NCI-H774 (cell line): Measurements from ENCODE around the gene GNB4.

ENCODE experiments used
- DNase-seq: peaks from one replicate; lab custom pipeline; 2025; lab: John Stamatoyannopoulos, UW

The GNB4 gene

DNA sequence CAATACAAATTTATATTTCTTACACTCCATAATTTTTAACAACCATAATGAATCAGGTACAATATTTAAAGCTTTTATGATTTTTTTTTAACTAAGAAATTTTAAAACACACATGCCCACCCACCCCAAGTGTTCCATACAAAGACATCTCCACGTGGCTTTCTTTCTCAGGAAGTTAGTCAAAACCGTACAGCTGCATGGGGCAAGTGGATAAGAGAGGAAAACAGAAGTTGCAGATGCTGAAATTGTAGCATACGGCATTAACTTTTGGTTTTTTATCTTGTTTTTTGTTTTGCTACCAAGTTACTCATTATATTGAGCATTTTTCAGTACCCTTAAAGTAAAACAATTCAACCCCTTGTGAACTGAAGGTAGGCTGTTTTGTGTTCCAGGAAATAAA is 14.8 kb downstream of the GNB4 start:
- no peak for DNase-seq

DNA sequence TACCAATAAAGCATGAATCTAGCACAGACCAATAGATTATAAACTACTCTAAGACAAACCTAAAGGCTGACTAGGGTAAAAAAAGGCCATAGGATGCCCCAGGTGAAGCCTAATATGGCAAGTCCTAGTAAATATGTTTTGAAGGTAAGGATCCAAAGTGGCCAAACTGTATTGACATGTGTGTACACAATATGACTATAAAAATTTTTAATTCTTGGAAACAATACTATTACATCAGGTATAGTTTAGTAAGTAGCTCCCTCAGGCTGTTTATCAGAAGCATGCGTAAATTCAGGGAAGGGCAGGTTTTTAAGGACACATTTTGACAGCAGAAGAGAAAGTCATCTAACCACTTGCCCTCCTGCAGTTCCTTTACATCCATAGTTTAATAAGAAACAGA is 18.8 kb downstream of the GNB4 start:
- no peak for DNase-seq

DNA sequence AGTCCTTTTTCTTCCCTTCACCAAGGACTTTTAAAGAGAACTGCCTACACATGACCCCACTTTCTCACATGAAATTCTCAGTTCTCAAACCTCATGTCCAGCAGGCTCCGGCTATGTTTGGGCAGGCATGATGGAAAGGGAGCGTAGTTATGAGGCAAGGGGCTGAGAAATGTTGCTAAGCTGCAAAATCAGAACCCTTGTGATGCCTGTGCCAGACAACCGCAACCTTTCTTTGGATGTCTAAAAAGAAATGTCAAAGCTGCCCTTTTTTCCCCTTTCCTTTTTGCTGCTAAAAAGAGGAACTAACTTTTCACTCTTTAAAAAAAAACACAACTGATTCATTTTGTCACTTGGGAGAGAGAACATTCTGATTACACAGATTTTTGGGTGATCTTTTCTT is 19.2 kb downstream of the GNB4 start:
- no peak for DNase-seq

DNA sequence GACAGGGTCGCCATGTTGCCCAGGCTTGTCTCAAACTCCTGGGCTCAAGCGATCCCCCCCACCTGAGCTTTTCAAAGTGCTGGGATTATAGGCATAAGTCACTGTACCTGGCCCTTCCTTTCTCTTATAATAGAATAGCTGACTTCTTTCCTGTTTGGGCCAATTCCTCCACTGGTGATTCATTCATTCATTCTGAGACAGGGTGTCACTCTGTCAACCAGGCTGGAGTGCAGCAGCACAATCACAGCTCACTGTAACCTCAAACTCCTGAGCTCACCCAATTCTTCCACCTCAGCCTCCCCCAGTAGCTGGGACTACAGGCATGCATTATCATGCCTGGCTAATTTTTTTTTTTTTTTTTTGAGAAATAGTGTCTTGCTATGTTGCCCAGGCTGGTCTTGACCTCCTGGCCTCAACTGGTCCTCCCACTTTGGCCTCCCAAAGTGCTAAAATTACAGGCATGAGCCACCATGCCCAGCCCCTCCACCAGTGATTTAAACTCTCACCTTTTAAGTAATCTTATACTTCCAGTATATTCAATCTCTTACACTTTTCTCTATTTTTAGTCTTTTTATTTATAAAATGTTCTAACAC is 20.9 kb downstream of the GNB4 start:
- DNase-seq, result no peak

DNA sequence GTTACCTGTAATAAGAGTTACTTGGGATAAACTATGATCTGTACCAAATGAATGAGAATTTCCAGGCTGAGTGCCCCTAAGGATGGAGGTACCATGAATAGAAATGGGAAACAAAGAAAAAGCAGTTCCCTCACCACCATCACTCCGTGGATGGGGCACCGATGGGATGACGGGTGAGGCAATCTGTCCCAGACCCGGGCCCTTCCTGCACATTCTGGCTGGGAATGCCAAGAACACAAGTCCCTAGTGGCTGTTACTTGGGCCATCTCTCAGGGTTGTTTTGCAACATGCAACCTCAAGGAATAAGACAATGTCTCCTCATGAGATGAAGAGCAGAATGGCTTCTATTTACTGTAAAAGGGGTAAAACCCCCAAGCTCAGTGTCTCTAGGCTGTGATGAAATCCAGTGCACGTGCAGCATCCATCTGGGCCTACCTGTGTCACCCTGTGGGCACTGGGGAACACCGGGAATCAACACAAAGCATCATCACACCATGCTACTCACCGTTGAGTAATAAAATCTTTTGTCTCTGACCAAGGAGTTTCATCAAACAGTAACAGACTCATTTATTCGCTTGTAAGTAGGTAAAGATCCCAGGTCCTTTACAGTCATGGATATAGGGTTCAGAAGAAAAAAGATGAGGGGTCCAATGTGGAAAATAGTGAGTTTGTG is 22.3 kb downstream of the GNB4 start:
- DNase-seq, result no peak

DNA sequence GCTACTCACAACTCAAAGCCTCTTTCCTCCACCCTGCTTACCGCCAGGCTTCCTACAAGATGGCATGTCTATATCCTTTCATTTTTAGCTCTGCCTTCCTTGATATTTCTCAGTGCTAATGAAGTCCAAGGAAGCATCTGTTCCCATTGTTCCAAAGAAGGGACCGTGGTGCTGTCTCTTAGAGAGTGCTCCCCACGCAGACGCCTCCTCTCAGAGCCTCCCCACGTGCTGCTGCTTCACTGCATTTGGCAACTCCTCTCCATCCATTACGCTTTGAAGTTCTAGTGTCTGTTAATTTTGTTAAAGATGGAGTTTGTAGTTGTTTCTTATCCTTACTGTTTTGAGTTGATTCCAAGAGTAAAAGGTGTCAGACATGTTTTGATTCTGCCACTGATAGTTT is 26.2 kb downstream of the GNB4 start:
- no peak for DNase-seq

DNA sequence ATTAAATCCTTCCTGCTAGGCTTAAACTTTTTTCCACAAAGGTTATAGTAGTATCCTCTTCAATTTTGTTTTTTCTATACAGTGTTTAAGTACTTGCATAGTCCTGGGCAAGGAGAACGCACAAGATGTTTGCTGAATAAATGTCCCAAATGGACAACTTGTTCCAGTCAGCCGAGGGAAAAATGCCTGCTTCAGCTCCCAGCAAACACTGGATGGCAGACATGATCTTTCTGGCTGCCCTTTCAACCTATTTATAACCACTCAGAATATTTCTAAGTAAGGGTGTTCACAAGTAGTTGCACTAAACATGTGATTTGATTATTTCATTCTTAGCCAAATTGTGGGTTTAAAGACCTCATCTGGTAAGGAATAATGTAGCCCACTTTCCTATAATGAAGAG is 29.8 kb downstream of the GNB4 start:
- no peak for DNase-seq

DNA sequence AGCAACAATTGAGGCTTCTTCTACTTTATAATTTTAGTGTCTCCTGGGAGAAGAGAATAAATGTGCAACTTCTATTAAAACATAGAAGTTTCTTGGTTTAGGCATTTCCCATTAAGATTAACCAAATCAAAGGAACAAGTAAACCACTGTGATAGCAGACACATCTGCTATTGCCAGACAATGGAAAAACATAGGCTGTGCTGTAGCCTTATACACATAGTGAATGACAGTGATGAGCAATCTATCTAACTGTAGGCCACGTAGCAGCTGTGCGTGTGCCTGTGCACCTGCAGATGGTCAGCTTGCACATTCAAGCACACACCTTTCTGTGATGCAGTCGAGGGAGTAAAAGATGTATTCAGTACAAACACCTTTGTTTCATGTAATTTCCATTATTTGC is 32.7 kb downstream of the GNB4 start:
- no peak for DNase-seq

DNA sequence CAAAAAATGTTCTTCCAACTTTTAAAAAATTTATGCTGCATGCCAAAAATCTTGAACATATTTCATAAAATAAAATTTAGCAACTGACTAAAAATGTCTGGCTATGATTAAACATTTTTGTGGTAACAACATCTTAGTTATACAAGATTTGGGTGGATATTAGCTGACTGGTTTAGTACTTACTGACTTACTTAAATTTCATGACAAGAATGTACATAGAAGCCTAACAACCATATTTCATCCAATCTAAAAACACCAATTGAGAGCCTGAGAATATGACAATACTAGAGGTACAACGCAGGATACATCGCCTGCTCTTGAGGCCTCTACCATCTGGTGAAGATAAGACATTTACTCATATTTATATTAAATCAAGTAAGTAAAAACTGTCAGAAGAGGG is 34.6 kb downstream of the GNB4 start:
- DNase-seq, result no peak

DNA sequence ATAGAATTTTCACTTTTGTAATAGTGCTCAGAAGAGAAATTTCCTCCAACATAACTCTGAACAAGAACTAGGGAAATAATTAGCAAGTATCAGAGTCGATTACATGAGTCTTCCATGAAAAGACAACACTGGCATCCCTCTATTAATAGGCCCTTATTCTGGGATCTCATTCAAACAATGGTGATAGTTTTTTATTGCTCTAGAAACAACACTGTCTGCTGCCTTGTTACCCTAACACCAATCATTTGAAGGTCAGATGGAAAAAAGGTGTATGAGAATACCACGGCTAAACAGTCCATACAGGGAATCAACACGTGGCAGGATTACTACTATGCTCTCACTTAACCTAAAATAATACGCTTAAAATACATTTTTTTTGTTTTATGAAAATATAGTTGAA is 35.9 kb downstream of the GNB4 start:
- no peak for DNase-seq

DNA sequence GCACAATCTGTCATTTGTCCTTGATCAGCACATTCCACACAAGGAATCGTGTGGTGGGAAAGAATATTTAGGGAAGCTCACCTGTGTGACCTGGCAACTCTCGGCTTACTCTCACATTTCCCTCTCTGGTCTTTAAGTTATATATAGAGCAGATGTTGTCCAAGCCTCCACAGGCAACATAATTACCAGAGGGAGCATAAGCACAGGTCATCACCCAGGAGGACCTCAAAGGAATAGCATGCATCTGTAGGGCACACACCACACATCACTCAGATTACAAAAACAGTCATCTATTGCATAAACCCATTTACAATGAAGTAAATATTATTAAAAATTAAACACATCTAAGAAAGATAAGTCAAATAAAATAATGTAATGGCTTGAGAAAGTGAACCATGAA is 36.5 kb downstream of the GNB4 start:
- no peak for DNase-seq

DNA sequence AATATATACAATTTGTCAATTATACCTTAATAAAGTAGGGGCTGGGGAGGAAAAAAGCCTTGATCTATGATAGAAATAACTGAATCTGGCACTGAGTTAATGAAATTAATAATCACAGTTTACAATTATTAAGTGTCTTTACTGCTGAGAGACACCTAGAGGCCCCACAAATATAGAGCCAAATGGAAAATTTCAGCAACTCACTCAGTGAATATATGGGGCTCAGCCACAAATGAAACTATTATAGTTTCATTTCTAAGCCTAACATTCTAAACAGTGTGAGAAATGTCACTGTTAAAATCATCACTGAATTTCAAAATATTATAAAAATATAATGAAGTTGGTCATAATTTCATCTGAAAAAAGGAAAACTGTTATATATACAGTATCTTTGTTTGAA is 40.3 kb downstream of the GNB4 start:
- no peak for DNase-seq

DNA sequence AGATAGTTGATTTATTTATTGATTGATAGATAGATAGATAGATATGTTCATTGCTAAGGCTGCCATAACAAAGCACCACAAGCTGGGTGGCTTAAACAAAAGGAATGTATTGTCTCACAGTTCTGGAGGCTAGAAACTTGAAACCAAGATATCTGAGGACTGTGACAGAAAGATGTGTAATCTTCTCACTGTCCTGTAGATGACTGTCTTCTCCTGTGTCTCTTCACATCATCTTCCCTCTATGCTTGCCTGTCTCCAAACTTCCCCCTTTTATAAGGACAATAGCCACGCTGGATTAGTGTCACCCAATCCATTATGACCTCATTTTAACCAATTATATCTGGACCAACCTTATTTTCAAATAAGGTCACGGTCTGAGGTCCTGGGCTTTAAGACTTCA is 40.9 kb downstream of the GNB4 start:
- no peak for DNase-seq

DNA sequence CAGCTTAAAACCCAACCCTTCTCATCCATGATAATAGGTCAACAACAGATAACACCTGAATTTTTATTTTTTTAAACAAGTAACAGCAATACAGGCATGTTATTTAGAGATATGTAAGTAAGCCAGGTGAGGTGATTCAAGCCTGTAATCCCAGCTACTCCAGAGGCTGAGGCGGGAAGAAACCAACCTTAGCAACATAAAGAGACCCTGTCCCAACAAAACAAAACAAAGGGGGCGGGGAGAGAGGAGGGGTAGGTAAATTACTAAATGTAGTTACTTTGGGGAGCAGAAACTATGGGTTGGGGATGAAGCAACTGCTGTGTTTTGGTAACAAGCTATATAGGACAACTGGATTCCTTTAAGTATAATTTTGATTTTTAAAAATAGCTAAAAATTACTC is 47.0 kb downstream of the GNB4 start:
- no peak for DNase-seq

DNA sequence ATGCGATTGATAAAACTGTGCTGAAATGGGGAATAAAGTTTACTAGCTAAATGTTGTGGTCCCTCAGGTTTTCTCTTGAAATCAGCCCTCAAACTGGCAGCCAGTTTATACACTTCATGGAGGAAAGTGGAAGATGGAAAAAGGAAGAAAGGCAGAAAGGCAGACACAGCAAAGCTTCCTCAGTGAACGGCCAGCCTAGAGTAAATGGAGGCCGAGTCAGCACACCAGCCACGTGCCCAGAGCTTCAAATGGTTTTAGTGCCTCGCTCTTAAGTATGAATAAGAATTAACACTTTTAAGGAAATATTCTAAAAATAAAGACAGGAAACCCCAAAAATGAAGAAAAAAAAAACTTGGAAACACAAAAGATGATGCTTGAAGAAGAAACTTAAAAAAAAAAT is 48.3 kb downstream of the GNB4 start:
- DNase-seq, result no peak

DNA sequence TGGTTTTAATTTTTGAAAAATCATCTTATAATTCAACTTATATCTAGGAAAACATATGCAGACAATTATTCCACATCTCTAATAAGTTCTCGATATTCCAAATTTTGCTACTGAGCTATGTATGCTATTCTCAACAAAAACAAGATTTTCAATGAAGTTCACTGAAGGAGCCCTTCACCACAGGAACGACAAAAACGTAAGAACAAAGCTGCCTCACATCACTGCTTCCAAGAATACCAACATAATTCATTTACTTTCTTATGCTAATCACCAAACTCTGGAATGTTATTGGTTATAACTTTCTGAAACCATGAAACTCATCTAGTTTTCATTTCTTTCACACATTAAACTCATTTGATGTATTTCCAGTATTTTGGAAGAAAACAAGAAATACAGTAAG is 49.7 kb downstream of the GNB4 start:
- DNase-seq, result no peak

DNA sequence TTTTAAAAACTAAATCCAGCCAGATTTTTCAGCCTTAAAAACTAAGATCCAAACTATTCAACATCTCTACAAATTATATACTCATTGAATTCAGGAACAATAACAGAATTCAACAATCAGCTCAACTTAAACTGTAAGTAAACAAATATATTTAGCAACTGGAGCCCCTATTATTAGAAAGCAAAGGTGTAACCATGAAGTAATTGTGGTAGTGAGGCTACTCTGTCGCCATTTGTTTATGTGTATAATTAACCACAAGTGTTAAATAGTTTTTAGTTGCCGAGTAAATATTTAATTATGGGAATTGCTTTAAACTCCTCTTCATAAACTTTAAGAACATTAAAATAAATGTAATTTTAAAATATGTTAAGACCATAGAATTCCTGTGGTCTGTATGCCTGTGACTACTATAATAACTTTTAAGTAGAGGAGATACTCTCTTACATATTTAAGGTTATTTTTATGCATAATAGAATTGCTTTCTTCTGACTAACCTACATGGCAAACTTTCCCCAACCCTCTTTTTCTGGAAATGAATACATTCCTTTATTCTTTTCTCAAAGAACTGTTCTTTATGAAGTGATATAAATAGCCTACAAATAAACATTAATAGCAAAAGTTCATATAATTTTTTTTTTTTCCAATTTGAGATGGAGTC is 52.6 kb downstream of the GNB4 start:
- DNase-seq, result no peak

DNA sequence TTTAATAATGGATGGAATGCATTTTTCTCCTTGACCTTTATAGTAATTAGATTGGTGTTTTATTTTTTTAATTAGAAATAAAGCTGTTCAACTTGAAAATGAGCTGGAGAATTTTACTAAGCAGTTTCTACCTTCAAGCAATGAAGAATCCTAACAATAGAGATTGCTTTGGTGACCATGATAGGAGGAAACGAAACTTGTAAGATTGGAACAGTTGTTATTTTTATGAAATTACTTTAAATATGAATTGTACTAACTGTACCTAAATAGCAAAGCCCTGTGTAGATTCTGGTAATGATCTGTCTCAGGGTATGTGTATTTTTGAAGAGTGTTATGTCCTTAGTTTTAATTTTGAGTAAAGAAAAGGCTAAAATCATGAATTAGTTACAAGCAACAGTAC is 59.4 kb downstream of the GNB4 start:
- no peak for DNase-seq

DNA sequence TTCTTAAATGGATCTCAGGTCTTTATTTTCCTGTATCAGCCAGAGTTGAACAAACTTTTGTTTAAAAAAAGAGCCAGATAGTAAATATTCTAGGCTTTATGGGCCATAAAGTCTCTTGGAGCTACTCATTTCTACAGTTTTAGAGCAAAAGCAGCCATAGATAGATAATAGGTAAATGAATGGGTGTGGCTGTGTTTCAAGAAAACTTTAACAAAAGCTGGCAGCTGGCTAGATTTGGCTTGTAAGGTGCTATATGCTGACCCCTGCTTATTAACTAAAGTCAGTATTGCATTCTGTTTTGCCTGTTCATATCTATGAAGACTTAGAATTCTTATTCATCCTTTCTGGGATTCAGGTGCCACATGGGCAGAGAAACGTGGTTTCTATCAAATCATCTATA is 74.8 kb downstream of the GNB4 start:
- DNase-seq, result no peak

DNA sequence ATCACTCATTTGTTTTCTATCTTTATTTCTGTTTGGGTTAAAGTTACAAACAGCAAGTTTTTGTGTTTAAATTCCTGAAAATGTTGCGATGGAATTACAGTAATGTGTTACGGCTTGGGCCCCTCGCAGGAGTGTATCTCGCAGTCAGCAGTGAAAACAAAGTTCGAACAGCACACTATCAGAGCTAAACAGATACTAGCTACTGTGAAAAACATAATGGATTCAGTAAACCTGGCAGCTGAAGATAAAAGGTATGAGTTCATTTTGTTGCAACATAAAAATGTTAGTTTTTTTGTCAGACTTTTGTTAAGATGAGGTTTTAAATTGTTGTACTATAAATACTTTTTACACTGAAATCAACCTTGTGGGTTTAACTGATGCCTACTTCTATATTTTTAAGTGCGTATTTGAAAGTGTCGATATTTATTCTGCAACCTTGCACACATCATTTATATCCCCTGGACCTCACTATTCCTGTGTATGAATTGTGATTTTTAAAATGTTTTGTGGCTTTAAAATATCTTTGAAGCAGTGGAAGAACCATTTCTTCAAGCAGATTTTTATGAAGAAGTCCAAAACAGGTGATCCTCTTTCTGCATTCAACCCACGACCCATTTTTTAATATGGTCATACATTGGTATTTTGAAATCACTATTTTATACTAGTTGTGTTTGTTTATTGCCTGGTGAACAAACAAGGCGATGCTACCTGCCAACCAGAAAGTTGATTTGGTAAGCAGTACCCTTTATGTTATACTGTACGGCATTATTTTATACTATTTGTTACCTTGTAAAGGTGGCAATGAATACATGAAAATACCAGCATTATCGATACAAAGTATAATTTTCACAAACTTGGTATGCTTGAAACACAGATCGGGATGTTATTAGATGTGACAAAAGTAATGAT is 75.9 kb downstream of the GNB4 start:
- no peak for DNase-seq

DNA sequence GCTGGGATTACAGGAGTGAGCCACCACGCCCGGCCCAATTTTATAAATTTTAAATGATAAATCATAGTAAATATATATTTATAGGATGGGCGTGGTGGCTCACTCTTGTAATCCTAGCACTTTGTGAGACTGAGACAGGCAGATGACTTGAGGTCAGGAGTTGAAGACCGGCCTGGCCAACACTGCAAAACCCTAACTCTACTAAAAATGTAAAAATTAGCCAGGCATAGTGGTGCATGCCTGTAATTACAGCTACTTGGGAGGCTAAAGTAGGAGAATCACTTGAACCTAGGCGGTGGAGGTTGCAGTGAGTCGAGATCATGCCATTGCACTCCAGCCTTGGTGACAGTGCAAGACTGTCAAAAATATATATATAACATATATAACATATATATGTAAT is 77.3 kb downstream of the GNB4 start:
- no peak for DNase-seq

DNA sequence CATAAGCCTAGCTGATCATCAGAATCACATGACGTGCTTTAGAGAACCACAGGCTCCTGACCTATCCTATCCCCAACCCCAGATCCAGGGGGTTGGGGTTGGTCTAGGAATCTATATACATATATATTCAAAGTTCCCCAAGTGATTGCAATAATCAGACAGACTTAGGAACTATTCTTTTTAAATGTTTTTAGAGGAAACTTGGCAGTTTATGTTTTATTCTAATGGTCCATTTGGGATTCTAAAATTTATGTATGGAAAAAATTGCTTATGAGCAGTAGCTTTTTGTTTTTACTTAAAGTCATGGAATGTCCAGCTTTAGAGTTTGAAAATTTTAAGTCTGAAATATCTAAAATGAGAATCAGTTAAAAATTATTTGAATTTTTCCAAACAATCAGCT is 81.6 kb downstream of the GNB4 start:
- DNase-seq, result no peak

DNA sequence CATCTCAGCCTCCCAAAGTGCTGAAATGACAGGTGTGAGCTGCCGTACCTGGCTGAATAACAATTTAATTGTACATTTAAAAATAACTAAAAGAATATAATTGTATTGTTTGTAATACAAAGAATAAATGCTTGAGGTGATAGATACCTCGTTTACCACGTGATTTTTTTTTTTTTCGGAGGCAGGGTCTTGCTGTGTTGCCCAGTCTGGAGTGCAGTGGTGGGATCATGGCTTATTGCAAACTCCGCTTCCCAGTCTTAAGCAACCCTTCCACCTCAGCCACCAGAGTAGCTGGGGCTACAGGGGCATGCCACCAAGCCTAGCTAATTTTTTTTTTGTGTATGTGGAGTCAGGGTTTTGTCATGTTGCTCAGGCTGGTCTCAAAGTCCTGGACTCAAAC is 87.9 kb downstream of the GNB4 start:
- DNase-seq, result no peak
